GM15510 (cell line): ENCODE measurements around the gene NXNL2.

Source experiments
- POLR2A ChIP-seq: IDR thresholded peaks from 3 replicates; pipeline ENCODE4 v1.6.1; 2011; ENCODE audit warnings: borderline replicate concordance; ENCODE audit not compliant: insufficient read length; ENCODE audit errors: extremely low read depth

Gene NXNL2

GRCh38 chr9:88540251-88540763, 5.3 kb downstream of the NXNL2 start:
- TF ChIP-seq POLR2A = no peak

- no peak for TF ChIP-seq POLR2A
Measured at GRCh38 chr9:88544245-88544644, 9.3 kb downstream of the NXNL2 start.

DNA sequence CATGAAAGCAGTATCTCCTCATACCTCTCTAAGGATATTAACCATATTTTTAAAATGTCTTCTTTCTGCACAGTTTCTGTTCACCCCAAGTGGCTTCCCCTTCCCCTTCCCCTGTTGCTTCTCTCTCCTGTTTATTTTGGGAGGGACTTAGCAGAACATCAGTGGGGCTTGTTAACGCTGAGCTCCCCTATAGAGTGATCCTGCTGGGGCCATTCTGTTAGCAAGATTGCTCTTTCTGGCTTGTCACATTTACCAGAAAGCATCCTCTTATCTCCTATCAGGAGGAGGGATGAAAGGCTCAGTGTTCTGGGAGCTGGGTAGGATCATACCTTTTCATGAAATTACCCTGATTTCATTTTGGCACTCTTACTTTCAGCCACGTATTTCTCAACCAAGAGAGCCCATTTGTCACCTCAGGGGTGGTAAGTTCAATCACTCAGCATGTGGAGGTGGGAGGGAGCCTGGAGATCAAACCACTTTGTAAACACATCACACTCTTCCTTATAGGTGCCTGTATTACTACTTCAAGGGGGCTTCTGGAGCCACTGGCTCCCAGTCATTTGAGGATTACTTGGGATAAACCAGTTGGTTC, 16.7 kb downstream of the NXNL2 start:
- TF ChIP-seq POLR2A = no peak

GRCh38 chr9:88553350-88553749, 18.4 kb downstream of the NXNL2 start:
- no peak for TF ChIP-seq POLR2A

GRCh38 chr9:88555268-88555980, 20.4 kb downstream of the NXNL2 start:
- TF ChIP-seq POLR2A = no peak

DNA sequence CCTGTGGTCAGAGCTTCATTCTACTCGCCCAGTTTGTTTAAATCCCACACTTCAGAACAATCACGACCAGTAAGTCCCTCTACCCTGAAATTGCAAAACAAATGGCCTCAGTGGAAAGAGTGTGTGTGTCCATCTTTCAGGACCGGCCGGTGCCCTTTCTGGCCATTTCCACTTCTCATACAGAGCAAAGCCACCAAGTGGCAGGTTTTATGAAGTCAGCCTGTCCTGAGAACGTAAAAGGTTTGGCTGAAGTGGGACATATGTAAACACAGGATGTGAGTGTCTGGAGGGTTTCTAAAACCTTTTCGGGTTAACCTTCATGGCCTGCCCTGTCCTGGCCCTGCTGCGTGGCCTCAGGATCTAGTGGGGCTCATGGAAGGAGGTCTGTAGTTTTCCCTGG, 24.7 kb downstream of the NXNL2 start:
- no peak for TF ChIP-seq POLR2A

DNA sequence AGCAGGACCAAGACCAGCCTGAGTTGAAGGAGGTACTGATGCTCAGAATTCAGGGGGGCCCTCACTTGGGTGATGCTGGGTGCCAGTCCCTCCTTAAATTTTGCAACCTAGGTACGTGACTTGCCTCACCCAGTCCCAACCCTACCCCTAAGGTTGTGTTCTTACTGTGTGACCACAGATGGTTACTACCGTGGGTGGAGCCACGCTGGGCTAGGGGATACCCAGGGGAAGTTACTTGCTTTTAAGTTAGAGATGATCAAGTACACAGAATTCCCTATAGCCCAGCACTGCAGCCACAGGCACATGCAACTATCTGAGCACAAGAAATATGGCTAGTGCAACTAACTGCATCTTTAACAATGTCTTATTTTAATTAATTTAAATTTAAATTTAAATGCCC, 32.9 kb downstream of the NXNL2 start:
- no peak for TF ChIP-seq POLR2A

- TF ChIP-seq POLR2A = no peak
Measured at GRCh38 chr9:88571419-88571818, 36.4 kb downstream of the NXNL2 start.

- TF ChIP-seq POLR2A = no peak
Measured at GRCh38 chr9:88572684-88573083, 37.7 kb downstream of the NXNL2 start.

DNA sequence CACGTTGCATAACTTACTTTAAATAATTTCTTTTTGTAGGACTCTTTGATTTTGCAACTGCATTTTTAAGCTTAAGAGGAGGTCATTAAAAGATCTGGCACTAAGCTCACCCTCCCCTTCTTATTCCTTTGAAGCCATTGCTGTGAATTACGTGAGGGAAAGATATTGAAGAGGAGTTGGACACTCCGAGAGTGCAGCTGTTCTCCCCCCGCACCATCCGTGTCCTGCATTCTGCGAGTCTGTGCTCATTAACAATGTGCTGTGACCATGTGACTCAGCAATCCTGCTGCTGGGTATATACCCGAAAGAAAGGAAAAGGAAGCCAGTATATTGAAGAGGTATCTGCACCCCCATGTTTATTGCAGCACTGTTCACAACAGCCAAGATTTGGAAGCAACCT, 40.0 kb downstream of the NXNL2 start:
- TF ChIP-seq POLR2A = no peak

- no peak for TF ChIP-seq POLR2A
Measured at GRCh38 chr9:88577256-88578120, 42.5 kb downstream of the NXNL2 start.

DNA sequence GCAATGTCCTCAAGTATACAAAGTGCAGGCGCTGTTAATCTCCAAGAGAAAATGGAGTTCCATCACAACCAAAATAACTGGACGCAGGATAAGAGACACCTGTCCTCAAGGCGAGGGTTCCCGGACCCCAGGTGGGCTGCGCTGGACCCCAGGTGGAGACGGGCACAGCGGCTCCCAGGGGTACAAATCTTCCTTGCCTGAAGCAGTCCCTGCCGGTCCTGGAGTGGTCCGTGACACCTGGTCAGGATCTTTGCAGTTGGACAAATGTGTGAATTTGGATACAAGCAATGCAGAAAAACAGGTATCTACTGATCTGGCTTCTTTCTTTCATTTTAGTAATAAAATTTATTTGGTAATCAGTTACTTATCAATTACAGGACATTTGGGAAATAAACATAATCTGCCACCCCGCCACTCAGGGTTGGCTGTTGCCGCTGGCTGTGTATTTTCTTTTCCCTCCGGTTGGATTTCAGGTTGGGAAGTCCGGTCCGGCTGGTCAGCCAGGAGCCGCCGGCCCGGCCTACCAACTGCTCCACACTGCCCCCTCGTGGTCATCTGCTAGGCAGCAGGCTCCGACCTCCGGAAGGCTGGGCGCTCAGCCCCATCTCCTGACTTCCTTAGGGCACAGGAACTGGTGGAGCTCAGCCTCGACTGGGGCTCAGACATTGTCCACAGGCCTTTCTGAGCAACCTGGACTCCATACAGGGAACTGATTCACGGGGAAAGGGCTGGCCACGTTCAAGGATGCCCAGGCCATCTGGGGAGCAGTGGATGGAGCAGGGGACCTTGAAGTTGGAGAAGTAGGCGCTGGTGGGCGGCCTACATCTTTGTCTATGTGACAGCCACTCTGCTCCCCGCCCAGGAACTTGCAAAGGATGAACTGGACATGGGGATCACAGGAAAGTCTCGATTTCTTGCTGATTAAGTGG, 43.4 kb downstream of the NXNL2 start:
- no peak for TF ChIP-seq POLR2A

DNA sequence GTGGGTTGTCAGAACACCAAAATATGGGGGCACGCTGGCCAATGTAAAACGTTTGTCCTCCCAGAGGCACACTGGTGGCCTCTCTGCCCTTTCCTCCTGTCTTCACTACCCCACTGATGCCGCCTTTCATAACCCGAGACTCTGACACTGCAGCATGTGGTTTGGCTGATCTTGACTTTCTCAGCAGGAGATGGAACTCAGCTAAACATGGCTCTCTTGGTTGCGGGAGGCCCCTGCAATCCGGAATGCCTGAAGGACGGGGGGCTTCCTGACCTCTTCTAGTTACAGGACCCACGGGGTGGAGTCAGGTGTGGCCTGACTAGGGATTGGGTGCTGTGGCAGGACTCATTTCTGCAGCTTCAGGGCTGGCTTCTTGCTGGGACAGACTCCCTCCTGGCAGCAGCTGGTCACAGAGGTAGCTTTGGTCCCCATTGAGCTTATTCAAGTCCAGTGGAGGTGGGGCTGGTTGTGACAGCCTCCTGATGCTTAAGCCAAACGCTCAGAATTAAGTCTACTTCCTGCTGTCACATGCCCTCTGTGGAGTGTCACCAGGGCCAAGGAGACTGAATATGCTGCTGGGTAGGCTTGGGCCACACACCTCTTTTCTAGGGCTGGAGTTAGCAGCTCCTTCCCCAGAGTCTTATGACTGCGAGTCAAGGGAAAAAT, 44.2 kb downstream of the NXNL2 start:
- no peak for TF ChIP-seq POLR2A

DNA sequence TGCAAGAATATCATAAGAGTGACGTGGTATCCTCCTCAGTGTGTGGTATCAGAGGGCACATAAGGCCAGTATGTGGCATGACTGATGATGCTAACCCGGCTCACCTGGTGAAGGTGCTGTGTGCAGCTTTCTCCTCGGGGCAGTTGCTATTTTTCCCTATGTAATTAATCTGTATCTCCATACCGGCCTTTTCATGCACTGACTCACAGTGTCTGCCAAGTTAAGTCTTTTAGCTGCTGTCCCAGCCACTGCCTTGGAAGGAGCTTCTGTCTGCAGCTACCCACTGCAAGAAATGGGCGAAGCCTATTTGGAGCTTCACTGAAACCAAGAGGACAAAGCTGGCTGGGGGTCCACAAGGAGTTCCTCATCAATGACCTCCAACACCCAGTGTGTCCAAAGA, 46.0 kb downstream of the NXNL2 start:
- no peak for TF ChIP-seq POLR2A
